ENCODE results near the gene CD63.

CD63 gene

DNA sequence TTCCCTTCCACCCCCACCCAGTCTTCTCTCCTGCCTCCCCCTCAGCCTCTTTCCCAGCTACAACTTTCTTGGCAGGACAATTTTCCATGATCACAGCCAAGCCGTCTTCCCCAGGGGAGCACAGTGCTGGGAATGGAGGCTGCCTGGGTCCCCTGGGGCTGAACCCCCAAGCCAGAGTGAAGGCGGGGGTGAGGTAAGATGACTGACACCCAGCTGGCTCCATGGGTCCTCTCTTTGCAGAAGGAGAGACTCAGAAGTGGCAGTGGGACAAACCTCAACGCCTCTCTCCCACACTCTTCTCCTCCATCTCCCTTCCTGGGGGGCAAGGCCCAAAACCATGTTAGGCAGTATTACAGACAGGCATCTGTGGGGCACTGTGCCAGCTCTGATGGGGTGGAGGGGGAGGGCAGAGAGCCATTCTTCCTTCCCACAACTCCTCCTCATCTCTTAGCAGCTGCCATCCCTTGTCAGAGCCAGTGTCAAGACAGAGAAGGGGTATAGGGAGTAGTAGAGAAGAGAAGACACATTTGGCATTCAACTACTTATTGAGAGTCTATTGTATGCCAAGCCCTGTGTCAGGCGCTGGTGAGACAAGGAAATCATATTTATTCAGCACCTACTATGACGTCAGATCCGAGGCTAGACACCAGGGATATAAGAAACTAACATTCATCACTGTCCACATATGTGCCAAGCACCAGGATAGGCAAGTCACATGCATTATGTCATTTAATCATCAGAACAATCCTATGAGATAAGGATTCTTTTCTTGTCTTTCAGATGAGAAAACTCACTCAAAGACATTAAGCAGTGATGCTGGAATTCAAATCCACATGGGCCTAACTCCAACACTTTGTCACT is 24.7 kb downstream of the CD63 start:
- peak; percentile 86 for DNase-seq

DNA sequence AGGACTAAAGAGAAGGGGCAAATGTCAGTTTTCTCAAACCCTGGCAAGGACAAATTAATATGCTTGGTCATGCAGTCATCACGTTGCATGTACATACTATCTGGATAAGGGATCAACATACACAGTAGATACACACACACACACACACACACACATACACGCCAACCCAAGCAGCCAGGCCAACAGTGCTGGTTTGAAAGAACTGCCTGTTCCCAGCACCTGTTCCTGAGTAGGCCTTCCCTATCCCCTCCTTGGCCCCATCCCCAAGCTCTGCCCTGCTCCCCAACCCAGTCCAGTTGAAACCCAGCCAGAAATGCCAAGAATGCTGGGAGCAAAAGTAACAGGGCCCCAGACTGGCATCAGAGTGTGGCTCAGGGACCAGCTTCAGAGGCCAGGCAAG is 25.5 kb downstream of the CD63 start:
- peak; percentile 84 for DNase-seq

DNA sequence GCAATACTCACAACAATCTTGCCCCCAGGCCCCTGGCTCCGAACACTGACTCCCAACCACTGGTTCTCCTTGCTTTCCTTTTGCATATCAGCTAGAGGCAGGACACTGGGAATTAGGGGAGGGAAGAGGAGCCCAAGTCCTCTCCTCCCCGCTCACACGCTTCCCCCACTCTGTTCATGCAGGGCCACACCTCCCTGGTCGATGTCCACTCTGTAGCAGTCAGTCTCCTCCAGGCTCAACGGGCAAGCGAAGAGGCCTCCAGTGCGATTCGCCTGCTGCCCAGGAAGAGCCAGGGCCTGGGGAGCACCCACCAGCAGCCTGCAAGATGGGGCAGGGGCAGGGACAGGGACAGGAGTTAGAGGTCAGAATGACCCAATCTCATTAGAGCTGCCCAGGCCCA is 25.9 kb downstream of the CD63 start:
- no peak for DNase-seq

DNA sequence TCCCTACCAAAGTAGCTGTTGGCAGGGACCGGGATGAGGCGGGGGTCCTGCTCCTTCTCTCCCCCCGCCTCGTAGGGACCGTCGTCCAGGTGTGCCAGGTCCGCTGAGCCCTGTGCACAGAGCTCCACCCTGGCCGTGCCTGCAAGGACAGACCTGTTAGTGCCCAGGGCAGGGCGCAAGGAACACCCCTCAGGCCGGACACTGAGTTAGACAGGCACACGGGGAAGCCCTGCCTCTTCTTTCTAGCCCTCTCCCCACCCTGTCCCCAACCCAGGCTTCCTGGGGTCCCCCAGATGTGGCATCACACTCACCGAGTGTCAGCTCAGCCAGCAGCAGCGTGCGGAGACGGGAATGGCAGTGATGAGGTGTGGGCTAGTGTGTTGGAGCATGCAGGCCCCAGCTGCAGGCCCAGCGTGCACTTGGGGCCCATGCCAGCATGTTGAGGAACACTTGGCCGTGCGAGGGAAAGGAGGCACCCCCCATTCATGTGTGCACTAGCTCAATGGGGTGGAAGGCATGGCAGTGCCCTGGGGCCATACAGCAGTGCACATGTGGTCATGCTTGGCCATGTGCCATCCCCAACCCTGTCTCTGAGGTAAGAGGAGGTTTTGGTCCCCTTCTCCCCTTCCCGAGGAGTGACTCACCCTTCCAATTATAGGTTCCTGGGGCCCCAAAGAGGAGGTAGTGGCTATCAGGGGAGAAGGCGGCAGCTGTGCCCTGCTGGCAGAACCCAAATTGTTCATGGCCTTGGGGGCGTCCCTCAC is 28.4 kb downstream of the CD63 start:
- no peak for DNase-seq

DNA sequence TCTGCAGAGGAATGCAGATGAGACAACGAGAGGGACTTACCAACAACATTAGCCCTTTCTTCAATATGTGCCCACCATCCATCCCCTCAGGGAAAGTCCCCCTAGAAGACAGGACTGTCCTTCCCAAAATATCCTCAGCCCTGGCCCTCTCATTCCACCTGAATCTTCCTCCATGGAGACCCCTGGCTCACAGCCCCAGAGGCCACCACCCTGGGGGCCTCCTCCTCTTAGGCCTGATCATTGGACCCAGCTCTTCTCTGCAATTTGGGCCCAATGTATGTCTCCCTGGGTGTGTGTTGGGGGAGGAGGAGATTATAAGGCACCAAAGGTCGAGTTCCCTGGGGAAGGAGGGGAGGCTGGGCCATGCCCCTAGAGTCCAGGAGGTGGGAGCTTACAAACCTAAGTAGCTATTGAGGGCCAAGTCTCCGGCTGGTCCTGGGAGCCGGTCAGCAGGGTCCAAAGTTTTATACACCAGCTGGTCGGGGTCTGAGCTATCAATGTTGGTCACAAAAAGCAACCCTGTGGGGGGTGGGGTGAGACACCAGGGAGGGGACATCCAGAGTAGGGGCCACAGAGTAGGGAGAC is 29.2 kb downstream of the CD63 start:
- DNase-seq = no peak

DNA sequence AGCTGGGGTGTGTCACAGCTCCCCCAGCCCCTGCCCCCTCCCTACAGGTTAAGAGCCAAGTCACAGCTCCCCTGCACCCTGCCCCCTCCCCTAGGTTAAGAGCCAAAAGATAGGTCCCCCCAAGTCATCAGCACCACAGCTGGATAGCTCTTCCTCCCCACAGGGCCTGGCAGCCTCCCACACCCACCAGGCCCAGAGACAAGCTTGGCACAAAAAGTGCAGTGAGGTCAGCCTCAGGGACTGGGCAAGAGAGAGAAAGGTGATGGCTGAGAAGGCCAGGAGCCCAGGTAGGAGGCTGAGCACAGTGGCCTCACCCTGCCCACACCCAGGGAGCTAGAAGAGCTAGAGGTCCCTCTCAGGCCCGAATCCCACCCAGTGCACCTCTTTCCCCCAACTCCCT is 29.8 kb downstream of the CD63 start:
- no peak for DNase-seq

DNA sequence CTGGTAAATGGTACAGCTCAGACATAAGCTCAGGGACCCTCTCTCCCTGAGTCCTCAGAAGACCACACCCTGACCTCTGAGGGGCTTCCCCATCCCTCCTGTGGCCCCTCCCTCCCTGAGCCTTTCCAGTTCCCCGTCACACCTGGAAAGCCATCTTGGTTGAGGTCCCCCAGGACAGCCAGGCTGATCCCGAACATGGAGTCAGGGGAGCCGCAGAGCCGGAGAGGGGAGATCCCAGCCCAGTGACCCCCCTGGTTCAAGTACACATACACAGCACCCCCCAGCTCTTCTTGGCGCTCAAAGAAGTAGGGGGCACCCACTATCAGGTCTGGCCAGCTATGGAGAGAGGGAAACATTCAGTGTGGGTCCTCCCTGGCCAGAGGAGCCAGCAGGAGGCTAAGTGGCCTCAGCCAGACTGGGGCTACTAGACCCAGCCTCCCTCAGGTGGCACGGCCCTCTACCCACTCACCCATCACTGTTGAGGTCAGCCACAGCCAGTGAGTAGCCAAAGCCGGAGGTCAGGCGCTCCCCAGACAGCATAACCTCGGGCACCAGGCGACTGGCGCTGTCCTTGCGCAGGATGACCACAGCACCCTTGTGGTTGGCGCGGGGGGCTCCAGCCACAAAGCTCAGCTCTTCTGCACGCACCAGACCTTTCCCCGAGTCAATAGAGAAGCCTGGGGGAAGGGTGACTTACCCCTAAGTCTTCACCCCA is 30.4 kb downstream of the CD63 start:
- no peak for DNase-seq

DNA sequence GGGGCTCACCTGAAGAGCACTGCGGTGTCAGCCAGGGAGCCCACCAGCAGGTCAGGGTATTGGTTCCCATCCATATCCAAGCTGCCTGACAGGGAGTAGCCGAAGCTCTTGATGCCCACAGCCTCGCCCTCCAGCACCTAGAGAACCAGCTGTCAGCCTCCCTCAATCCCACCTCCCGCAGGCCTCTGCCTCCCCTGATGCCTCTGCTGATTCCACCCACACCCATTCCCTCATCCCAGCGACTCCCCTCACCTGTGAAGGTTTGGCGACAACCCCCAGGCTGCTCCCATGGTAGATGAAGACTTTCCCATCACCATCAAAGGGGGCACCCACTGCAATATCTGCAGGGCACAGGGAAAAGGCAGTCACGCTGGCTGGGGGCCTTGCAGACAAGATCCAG is 31.1 kb downstream of the CD63 start:
- no peak for DNase-seq

DNA sequence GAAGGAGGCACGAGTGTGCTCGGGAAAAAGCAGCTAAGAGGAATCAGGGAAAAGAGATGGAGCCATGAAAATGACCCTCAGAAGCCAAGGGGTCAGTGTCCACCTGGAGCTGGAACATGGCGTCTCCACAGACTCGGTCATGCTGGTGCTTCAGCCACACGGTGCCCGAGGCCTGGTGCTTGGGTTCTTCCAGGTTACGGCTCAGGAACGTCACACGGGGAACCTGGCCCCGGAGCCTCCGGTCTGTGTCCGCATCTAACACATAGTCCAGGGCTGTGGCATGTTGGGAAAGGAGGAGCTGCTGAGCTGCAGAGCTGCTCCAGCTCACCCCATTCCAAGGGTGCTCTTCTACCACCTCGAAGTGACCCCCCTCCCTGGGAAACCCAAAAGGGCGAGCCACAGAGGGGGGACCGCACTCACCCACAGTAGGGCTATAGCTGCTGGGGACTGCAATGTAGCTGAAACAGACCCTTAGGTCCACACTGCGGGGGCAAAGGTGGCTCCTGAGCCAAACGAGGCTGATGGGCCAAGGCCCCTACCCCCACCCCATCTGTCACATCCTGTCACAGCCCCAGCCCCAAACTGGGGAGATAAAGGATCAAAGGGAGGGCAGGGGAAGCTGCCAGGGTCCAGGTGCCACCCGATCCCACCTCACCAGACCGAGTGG is 31.9 kb downstream of the CD63 start:
- DNase-seq = no peak

DNA sequence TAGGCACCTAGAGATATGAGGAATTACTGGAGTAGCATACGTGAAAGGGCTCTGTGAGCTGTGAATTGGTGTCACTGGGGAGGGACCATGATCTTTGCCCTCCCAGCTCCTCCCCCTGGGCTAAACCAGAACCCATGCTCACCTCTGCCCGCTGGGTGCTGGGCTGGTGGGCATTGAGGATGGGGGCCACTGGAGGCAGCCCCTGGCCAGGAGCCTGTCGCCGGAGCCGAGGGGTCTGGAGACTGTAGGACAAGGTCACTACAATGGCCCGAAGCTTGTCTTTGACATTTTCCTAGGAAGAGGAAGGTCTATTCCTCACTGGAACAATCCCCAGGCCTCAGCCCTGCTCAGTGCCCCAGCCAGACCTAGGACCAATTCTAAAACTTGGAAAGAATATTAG is 32.7 kb downstream of the CD63 start:
- no peak for DNase-seq

DNA sequence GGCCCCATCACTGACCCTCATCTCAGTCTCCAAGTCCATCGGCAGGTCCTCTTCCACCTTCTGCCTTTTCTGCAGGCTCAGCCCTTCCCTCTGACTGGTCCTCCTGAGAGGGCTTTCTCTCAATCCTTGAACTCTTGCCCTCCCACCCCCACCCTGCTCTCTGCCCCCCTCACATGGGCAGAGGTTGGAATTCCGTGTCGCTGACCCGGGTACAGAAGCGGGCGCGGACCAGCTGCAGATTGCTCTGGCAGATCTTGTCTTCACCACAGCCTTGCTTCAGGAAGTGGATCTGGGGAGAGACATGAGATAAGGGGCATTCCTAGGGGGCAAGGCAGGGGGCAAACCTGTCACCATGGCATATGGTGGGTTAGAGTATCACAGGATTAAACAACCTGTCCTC is 33.5 kb downstream of the CD63 start:
- DNase-seq = no peak

DNA sequence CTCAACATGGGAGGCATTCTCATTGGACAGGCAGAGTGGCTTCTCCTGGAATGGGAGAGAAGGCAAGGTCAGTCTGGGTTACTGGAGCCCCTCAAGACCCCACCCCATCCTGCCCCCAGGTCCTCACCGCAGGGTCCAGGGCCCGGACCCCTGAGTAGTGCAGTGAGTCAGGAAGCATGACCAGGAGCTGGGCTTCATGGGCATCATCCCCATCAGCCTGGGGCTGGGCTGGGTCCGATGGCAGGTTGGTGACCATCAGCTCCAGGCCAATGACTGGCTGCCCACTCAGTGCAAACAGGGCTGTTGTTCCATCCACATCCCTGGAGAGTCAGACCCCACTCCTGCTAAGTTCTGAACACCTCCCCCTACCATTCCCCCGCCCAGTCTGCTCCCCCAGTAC is 34.2 kb downstream of the CD63 start:
- DNase-seq = no peak

DNA sequence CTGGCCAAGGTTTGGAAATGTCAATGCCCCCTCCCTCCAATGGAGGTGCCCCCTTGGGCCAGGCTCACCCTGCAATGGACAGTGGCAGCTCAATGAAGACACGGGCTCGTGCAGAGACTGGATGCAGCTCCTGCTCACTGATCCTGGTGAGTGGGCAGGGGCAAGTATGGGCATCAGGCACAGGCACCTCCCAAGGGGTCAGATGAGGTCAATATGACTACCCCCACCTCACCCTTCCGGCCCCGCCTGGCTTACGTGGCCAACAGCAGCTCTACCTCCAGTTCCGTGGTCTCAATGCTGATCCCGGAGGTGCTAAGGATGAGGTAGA is 34.7 kb downstream of the CD63 start:
- DNase-seq = no peak

DNA sequence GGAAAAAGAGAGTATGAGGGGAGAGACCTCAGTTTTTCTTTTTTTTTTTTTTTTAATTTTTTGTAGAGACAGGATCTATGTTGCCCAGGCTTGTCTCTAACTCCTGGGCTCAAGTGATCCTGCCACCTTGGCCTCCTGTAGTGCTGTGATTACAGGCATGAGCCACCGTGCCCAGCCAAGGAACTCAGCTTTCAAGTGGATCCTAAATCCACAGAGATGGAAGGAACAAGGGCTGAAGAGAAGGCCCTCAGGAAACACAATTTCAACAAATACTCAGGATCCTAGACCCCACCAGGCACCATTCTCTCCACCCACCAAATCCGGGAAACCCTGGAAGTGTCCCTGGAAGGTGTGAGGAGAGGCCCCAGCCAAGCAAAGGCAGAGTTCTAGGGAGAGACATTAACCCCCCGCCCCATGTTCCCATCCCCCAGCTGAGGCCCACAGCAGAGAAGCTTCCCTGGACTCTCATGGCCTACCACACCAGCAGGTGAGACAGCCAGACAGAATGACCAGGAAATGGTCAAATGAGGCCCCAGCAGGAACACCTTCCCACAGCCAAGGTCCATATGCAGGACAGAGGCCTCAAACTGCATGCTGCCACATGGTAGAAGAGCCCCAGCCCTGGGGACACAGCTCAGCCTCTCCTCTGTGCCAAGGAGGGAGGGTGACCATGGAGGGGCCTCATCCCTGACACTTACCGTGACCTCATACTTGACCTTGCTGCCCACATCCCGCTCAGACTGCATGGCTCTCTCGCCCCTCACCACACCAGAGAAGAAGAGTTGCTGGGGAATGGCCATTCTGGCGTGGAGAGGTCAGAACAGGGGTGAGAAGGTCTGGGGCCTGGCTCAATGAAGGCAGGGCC is 35.3 kb downstream of the CD63 start:
- no peak for DNase-seq

DNA sequence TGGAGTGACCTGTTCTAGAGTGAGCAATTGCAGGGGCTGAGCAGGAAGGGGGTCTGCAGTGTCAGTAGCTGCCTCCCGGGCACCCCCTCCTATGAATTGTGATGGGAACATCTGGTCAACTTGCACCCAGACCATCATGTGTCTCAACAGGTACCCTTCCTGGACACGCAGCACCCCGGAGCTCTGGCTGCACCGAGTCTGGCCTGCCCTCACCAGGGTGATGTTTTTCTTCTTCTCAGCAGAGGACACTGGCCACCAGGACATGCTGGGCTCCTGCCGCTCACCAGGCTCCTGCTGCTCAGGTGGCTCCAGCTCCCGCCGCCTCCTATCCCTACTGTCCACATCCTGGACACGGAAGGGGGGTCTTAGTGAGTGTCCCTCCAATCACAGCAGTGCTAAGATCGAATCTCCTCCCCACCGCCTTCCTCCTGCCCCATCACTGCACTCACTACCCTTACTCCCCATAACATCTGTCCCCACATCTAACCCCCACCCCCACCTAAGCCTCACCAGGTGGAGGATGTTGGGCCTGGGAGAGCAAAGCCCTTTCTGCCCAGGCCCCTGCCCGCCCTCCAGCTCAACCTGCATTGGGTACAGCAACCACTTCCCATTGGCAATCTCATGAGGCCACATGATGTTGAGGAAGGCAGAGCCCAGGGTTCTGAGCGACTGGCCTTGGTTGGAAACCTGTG is 36.0 kb downstream of the CD63 start:
- DNase-seq = no peak

DNA sequence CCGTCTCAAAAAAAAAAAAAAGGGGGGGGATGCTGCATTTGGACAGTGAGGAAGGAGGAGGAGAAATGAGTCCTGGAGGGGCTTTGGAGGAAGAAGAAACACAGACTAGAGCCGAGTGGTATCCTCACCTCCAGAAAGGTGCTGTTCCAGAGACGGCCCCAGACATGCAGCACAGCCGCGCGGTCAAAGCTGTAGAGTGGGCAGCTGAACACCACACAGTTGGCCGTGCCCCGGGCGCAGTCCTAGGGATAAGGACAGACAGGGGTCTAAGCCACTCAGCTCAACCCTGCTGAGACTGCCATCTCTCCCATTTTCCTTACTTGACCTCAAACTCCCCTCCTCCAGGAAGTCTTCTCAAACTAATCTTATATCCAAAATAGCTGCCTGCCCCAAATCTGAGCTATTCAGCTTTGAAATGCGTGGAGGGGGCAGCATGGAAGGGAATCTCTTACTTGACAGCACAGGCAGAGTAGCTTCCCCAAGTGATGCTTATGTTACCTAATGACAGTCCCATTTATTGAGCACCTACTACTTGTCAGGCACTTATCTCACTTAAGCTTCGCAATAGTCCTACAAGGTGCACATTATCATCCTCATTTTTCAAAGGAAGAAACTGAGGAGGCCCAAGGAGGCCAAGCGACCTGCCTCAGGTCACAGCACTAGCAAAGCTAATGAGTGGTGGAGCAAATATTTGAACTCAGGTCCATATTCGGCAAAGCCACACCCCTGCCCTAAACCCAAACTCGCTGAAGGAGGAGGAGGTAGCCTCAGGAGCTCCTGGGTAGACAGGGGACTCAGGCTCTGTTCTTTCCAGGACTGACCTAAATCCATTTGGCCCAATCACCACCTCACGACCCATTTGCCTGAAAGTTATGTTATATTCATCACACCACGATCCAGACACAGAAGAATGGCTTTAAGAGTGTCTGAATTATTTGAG is 39.8 kb downstream of the CD63 start:
- DNase-seq = no peak

DNA sequence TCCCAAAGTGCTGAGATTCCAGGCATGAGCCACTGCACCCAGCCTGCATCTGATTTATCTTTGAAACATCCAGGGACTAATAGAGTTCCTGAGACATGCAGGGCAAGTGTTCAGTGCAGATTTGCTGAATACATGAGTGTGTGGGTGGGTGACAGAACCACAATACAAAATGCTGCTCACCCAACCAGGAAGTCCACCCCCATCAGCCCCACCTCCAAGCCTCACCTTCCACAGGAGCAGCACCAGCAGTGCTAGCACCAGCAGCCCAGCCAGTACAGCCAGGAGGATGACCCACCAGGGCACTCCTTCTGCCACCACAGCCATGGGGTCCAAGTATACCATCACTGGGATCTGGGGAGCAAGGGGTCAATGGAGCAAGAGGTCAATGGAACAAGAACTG is 41.1 kb downstream of the CD63 start:
- no peak for DNase-seq

DNA sequence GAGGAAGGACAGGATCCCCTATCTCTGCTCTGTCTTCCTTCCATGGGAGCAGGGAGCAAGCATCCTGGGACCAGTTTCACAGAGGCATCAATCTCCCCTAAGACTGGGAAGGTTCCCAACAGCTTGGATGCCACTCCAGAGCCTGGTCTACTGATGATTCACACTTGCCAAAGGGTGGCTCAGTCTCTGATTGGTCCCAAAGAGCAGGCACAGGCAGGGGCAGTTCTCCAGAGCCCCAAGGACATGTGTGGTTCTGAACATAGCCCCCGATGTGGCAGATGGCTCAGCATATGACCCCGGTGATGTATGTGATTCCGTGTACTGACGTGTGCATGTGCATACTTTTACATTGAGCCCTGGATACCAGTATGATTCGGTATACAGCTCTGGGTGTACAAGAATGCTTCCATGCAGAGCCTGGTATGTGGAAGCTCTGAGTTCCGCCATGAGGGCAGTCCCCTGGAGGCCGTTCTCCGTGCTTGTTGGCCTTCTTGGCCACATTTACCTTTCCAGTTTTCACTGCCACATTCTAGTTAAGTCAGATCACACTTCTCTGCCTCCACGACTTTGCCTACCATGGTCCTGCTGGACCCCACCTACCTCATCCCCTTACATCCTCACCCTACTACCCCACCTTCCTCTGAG is 42.3 kb downstream of the CD63 start:
- no peak for DNase-seq

DNA sequence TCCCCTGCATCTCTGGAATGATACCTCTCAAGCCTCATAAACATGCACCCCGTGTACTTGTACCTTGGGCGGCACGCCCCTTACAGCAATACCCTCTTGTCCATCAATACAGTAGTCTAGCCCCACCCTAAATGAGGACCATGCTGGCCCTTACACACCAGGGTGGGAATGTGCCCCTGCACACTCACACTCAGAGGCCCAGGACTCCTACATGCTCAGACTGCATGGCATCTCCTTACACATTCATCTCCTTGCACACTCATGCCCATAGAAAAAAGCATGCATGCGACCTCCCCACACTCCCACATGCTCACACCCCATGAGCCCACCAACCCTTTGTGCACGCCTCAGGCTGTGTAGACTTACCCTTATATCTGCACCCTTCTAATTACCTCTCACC is 43.1 kb downstream of the CD63 start:
- DNase-seq = no peak

All from femur (tissue), 1 donor.